GM23338 (cell line): Measurements from ENCODE around the gene NOC2L. TPM values are rescaled to one million over a fixed set of nuclear protein-coding genes. Genes with fewer than 3 reads are reported as not detected.

ENCODE experiments used
- ATAC-seq: fragments of 200-7000 bp; cut with Tn5 transposase; 3 replicates; pipeline ENCODE4 v1.9.1; 2020
- DNase-seq: peaks from one replicate; pipeline ENCODE4 v3.0.0-alpha.2; 2015; ENCODE audit warnings: low spot score
- H2AFZ ChIP-seq: fragments of 200-600 bp; sonication (generic); 2 replicates; pipeline ENCODE4 v1.8.0; 2016; ENCODE audit warnings: antibody characterized with exemption, mild to moderate bottlenecking, moderate library complexity
- H3F3A ChIP-seq: fragments of 200-600 bp; sonication (generic); replicated peaks from 2 replicates; pipeline ENCODE4 v1.8.0; 2017; ENCODE audit warnings: antibody characterized with exemption, mixed run types, low read depth
- H3K27ac ChIP-seq: fragments of 200-600 bp; sonication (generic); 2 replicates; pipeline ENCODE4 v1.6.1; 2016; ENCODE audit warnings: low read depth
- H3K27me3 ChIP-seq: fragments of 200-600 bp; sonication (generic); 2 replicates; pipeline ENCODE4 v1.8.0; 2016; ENCODE audit warnings: mild to moderate bottlenecking, mixed run types, moderate library complexity; ENCODE audit not compliant: insufficient read depth
- H3K36me3 ChIP-seq: fragments of 200-600 bp; sonication (generic); 2 replicates; pipeline ENCODE4 v1.8.0; 2016; ENCODE audit warnings: mild to moderate bottlenecking; ENCODE audit not compliant: insufficient read depth
- H3K4me1 ChIP-seq: fragments of 200-600 bp; sonication (generic); 2 replicates; pipeline ENCODE4 v1.8.0; 2016; ENCODE audit warnings: mild to moderate bottlenecking, moderate library complexity; ENCODE audit not compliant: insufficient read depth
- H3K4me2 ChIP-seq: fragments of 200-600 bp; sonication (generic); 2 replicates; pipeline ENCODE4 v1.7.1; 2017; ENCODE audit warnings: mixed run types
- H3K4me3 ChIP-seq: fragments of 200-600 bp; sonication (generic); 2 replicates; pipeline ENCODE4 v1.6.1; 2016; ENCODE audit warnings: mixed run types
- H3K79me2 ChIP-seq: fragments of 200-600 bp; sonication (generic); replicated peaks from 2 replicates; pipeline ENCODE4 v1.8.0; 2017; ENCODE audit warnings: mild to moderate bottlenecking; ENCODE audit not compliant: insufficient read depth
- H3K9me2 ChIP-seq: fragments of 200-600 bp; sonication (generic); 2 replicates; pipeline ENCODE4 v1.8.0; 2017; ENCODE audit not compliant: insufficient read depth
- H4K20me1 ChIP-seq: fragments of 200-600 bp; sonication (generic); replicated peaks from 2 replicates; pipeline ENCODE4 v1.8.0; 2017; ENCODE audit warnings: mild to moderate bottlenecking; ENCODE audit not compliant: insufficient read depth
- H3K27ac Mint-ChIP-seq: 2 replicates; pipeline ENCODE4 v1.8.0; 2020; ENCODE audit warnings: inconsistent platforms, mild to moderate bottlenecking, moderate library complexity, mixed read lengths
- H3K27me3 Mint-ChIP-seq: 3 replicates; pipeline ENCODE4 v1.8.0; 2022; ENCODE audit warnings: low read depth, mild to moderate bottlenecking, moderate library complexity, mixed read lengths, inconsistent platforms; ENCODE audit not compliant: insufficient read depth, poor library complexity
- H3K36me3 Mint-ChIP-seq: 3 replicates; pipeline ENCODE4 v1.8.0; 2021; ENCODE audit warnings: low read depth, mild to moderate bottlenecking, inconsistent platforms, moderate library complexity, mixed read lengths
- H3K4me1 Mint-ChIP-seq: 3 replicates; pipeline ENCODE4 v1.8.0; 2020; ENCODE audit warnings: mild to moderate bottlenecking, inconsistent platforms, mixed read lengths
- H3K4me3 Mint-ChIP-seq: 3 replicates; pipeline ENCODE4 v1.8.0; 2021; ENCODE audit warnings: moderate library complexity, mild to moderate bottlenecking, inconsistent platforms, mixed read lengths
- H3K9me3 Mint-ChIP-seq: 3 replicates; pipeline ENCODE4 v1.8.0; 2020; ENCODE audit warnings: moderate library complexity, mild to moderate bottlenecking, inconsistent platforms, mixed read lengths
- CREB1 ChIP-seq: fragments of 250-450 bp; sonication (Bioruptor Pico); IDR thresholded peaks from 2 replicates; pipeline ENCODE4 v1.5.0; 2020; ENCODE audit warnings: low read depth, mild to moderate bottlenecking, moderate library complexity
- EZH2 ChIP-seq: fragments of 200-600 bp; sonication (generic); IDR thresholded peaks from one replicate; pipeline ENCODE4 v1.8.0; 2017; ENCODE audit warnings: antibody characterized with exemption, mild to moderate bottlenecking, low read depth; ENCODE audit not compliant: unreplicated experiment
- EZH2phosphoT487 ChIP-seq: fragments of 200-600 bp; sonication (generic); IDR thresholded peaks from one replicate; pipeline ENCODE4 v1.8.1; 2018; ENCODE audit warnings: antibody characterized with exemption; ENCODE audit not compliant: unreplicated experiment
- JUNB ChIP-seq: IDR thresholded peaks from one replicate; pipeline ENCODE4 v1.6.1; 2016; ENCODE audit warnings: antibody characterized with exemption; ENCODE audit not compliant: unreplicated experiment
- NANOG ChIP-seq: IDR thresholded peaks from 2 replicates; pipeline ENCODE4 v1.6.1; 2016; ENCODE audit warnings: antibody characterized with exemption, borderline replicate concordance
- POLR2AphosphoS5 ChIP-seq: IDR thresholded peaks from 2 replicates; pipeline ENCODE4 v1.6.1; 2016; ENCODE audit warnings: antibody characterized with exemption, low read depth
- STAT1 ChIP-seq: IDR thresholded peaks from one replicate; pipeline ENCODE4 v1.6.1; 2016; ENCODE audit warnings: antibody characterized with exemption; ENCODE audit not compliant: unreplicated experiment
- ZNF114 ChIP-seq: fragments of 250-450 bp; sonication (Bioruptor Pico); IDR thresholded peaks from 2 replicates; pipeline ENCODE4 v1.5.0; 2020; ENCODE audit warnings: mild to moderate bottlenecking, moderate library complexity
- ZNF331 ChIP-seq: fragments of 250-450 bp; sonication (Bioruptor Pico); IDR thresholded peaks from 2 replicates; pipeline ENCODE4 v1.5.0; 2020; ENCODE audit warnings: low read depth, mild to moderate bottlenecking, moderate library complexity
- polyA plus RNA-seq: library from polyadenylated mRNA; unstranded; fragments of >200 nt; fragmentation: Nextera tagmentation; extraction: Ambion mirVana; gene quantifications from 2 replicates; pipeline ENCODE4 v1.2.1, GENCODE V29; 2016
- total RNA-seq: library from RNA; depleted of rRNA; stranded (reverse); fragments of >200 nt; shearing (Covaris generic); gene quantifications from 2 replicates; pipeline ENCODE4 v1.2.3, GENCODE V29; 2014
- TF ChIP-seq, protein P1 (sequence below): fragments of 250-450 bp; sonication (Bioruptor Pico); IDR thresholded peaks from 2 replicates; pipeline ENCODE4 v1.5.0; 2020; ENCODE audit warnings: mild to moderate bottlenecking, moderate library complexity
- TF ChIP-seq, protein P2 (sequence below), 2 experiments: fragments of 200-600 bp in 1 of 2; sonication (generic) in 1 of 2; conservative IDR thresholded peaks; 2 replicates each; pipeline versions ENCODE4 v1.5.1 to v1.6.1; 2016 to 2017; ENCODE audit warnings: antibody characterized with exemption in 2 of 2, low read depth in 2 of 2, mild to moderate bottlenecking in 2 of 2, moderate library complexity in 1 of 2
- TF ChIP-seq, protein P3 (sequence below): IDR thresholded peaks from 2 replicates; pipeline ENCODE4 v1.6.1; 2016; ENCODE audit warnings: antibody characterized with exemption
- TF ChIP-seq, protein P4 (sequence below): IDR thresholded peaks from one replicate; pipeline ENCODE4 v1.6.1; 2018; ENCODE audit warnings: antibody characterized with exemption; ENCODE audit not compliant: unreplicated experiment

NOC2L gene
- total and polyA plus RNA-seq, 2 experiments from 2014 or later = 79.3 to 125 TPM

DNA sequence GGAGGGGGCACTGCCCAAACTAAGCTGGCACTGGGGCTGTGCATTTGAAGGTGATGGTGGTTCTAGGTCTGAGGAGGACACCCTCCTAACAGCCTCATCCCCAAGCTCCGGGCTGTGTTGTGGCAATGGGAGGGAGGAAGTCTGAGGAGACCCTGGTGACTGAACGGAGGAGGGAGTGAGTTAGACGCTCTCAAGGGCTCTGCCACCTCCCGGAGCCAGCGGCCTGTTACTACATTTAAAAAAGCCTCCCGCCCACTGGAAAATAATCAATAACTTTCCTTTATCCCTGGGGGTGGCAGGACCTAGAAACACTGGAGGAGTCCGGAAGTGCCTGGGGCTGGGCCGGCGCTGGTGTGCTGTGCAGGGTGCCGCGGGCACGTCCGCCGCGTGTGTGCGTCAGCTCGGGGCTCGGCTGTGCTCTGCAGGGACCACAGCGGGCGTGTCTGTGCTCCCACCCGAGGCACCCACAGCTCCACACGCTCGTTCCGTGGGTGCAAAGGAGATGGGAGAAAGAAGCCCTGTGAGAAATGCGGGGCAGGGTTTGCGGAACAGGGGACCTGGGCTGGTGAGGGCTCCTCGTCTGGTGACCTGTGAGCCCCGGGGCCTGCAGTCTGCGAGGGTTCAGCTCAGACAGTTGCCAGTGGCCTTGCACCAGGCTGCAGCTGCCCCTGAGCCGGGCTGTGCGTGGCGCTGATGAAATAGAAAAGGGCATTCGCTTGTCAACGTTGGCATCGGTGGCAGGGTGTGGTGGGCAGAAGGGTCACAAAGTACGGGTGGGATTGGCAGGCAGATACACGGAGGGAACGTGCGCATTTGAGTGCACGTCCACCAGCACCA, 30.0 kb downstream of the NOC2L start:
- DNase-seq (no peak), ATAC-seq (0 out of 3 replicates have a peak, but pooled peaks have one; percentile 2)
- Mint-ChIP-seq H3K27me3 (peaks cover 78% of the 10 kb centered on the region), H3K4me1 (peaks cover 12% of the 10 kb centered on the region), H3K27ac (no peak overlapping the region), H3K4me3 (no peak overlapping the region), H3K9me3 (no peaks in the 10 kb centered on the region), H3K36me3 (no peaks in the 10 kb centered on the region)
- H3K36me3 ChIP-seq = no peaks in the 10 kb centered on the region
- H3K9me2 ChIP-seq = no peaks in the 10 kb centered on the region
- H3F3A ChIP-seq = no peaks in the 10 kb centered on the region
- H3K4me3 ChIP-seq = no peak overlapping the region
- H3K79me2 ChIP-seq = no peaks in the 10 kb centered on the region
- no peak overlapping the region for H2AFZ ChIP-seq
- H4K20me1 ChIP-seq = no peaks in the 10 kb centered on the region; the same call in 1 of the 2 replicates
- no peak overlapping the region for H3K27ac ChIP-seq
- 0 out of 2 replicates have a peak, but pooled peaks cover 3% of the 10 kb centered on the region for H3K4me1 ChIP-seq
- no peak for TF ChIP-seq ZNF114 (CRISPR knock-in tag)
- TF ChIP-seq STAT1 = no peak
- TF ChIP-seq EZH2 = no peak
- TF ChIP-seq, protein P1, sequence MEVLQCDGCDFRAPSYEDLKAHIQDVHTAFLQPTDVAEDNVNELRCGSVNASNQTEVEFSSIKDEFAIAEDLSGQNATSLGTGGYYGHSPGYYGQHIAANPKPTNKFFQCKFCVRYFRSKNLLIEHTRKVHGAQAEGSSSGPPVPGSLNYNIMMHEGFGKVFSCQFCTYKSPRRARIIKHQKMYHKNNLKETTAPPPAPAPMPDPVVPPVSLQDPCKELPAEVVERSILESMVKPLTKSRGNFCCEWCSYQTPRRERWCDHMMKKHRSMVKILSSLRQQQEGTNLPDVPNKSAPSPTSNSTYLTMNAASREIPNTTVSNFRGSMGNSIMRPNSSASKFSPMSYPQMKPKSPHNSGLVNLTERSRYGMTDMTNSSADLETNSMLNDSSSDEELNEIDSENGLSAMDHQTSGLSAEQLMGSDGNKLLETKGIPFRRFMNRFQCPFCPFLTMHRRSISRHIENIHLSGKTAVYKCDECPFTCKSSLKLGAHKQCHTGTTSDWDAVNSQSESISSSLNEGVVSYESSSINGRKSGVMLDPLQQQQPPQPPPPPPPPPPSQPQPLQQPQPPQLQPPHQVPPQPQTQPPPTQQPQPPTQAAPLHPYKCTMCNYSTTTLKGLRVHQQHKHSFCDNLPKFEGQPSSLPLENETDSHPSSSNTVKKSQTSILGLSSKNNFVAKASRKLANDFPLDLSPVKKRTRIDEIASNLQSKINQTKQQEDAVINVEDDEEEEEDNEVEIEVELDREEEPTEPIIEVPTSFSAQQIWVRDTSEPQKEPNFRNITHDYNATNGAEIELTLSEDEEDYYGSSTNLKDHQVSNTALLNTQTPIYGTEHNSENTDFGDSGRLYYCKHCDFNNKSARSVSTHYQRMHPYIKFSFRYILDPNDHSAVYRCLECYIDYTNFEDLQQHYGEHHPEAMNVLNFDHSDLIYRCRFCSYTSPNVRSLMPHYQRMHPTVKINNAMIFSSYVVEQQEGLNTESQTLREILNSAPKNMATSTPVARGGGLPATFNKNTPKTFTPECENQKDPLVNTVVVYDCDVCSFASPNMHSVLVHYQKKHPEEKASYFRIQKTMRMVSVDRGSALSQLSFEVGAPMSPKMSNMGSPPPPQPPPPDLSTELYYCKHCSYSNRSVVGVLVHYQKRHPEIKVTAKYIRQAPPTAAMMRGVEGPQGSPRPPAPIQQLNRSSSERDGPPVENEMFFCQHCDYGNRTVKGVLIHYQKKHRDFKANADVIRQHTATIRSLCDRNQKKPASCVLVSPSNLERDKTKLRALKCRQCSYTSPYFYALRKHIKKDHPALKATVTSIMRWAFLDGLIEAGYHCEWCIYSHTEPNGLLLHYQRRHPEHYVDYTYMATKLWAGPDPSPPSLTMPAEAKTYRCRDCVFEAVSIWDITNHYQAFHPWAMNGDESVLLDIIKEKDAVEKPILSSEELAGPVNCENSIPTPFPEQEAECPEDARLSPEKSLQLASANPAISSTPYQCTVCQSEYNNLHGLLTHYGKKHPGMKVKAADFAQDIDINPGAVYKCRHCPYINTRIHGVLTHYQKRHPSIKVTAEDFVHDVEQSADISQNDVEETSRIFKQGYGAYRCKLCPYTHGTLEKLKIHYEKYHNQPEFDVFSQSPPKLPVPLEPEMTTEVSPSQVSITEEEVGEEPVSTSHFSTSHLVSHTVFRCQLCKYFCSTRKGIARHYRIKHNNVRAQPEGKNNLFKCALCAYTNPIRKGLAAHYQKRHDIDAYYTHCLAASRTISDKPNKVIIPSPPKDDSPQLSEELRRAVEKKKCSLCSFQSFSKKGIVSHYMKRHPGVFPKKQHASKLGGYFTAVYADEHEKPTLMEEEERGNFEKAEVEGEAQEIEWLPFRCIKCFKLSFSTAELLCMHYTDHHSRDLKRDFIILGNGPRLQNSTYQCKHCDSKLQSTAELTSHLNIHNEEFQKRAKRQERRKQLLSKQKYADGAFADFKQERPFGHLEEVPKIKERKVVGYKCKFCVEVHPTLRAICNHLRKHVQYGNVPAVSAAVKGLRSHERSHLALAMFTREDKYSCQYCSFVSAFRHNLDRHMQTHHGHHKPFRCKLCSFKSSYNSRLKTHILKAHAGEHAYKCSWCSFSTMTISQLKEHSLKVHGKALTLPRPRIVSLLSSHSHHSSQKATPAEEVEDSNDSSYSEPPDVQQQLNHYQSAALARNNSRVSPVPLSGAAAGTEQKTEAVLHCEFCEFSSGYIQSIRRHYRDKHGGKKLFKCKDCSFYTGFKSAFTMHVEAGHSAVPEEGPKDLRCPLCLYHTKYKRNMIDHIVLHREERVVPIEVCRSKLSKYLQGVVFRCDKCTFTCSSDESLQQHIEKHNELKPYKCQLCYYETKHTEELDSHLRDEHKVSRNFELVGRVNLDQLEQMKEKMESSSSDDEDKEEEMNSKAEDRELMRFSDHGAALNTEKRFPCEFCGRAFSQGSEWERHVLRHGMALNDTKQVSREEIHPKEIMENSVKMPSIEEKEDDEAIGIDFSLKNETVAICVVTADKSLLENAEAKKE (CRISPR knock-in tag) = no peak
- TF ChIP-seq, protein P2, sequence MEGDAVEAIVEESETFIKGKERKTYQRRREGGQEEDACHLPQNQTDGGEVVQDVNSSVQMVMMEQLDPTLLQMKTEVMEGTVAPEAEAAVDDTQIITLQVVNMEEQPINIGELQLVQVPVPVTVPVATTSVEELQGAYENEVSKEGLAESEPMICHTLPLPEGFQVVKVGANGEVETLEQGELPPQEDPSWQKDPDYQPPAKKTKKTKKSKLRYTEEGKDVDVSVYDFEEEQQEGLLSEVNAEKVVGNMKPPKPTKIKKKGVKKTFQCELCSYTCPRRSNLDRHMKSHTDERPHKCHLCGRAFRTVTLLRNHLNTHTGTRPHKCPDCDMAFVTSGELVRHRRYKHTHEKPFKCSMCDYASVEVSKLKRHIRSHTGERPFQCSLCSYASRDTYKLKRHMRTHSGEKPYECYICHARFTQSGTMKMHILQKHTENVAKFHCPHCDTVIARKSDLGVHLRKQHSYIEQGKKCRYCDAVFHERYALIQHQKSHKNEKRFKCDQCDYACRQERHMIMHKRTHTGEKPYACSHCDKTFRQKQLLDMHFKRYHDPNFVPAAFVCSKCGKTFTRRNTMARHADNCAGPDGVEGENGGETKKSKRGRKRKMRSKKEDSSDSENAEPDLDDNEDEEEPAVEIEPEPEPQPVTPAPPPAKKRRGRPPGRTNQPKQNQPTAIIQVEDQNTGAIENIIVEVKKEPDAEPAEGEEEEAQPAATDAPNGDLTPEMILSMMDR (conservative IDR thresholded peaks at IDR 0.05; ENCODE audit: low read depth in 2 of 2) = no peak; a peak in 1 of 4 replicates
- TF ChIP-seq, protein P3, sequence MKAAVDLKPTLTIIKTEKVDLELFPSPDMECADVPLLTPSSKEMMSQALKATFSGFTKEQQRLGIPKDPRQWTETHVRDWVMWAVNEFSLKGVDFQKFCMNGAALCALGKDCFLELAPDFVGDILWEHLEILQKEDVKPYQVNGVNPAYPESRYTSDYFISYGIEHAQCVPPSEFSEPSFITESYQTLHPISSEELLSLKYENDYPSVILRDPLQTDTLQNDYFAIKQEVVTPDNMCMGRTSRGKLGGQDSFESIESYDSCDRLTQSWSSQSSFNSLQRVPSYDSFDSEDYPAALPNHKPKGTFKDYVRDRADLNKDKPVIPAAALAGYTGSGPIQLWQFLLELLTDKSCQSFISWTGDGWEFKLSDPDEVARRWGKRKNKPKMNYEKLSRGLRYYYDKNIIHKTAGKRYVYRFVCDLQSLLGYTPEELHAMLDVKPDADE = no peak
- no peak for TF ChIP-seq EZH2phosphoT487
- TF ChIP-seq, protein P4, sequence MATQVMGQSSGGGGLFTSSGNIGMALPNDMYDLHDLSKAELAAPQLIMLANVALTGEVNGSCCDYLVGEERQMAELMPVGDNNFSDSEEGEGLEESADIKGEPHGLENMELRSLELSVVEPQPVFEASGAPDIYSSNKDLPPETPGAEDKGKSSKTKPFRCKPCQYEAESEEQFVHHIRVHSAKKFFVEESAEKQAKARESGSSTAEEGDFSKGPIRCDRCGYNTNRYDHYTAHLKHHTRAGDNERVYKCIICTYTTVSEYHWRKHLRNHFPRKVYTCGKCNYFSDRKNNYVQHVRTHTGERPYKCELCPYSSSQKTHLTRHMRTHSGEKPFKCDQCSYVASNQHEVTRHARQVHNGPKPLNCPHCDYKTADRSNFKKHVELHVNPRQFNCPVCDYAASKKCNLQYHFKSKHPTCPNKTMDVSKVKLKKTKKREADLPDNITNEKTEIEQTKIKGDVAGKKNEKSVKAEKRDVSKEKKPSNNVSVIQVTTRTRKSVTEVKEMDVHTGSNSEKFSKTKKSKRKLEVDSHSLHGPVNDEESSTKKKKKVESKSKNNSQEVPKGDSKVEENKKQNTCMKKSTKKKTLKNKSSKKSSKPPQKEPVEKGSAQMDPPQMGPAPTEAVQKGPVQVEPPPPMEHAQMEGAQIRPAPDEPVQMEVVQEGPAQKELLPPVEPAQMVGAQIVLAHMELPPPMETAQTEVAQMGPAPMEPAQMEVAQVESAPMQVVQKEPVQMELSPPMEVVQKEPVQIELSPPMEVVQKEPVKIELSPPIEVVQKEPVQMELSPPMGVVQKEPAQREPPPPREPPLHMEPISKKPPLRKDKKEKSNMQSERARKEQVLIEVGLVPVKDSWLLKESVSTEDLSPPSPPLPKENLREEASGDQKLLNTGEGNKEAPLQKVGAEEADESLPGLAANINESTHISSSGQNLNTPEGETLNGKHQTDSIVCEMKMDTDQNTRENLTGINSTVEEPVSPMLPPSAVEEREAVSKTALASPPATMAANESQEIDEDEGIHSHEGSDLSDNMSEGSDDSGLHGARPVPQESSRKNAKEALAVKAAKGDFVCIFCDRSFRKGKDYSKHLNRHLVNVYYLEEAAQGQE = no peak
- no peak for TF ChIP-seq JUNB
- TF ChIP-seq NANOG = no peak
- TF ChIP-seq CREB1 (CRISPR knock-in tag) = no peak
- no peak for TF ChIP-seq POLR2AphosphoS5
- TF ChIP-seq ZNF331 (CRISPR knock-in tag) = no peak
- H3K27me3 ChIP-seq = peaks cover 91% of the 10 kb centered on the region
- no peak overlapping the region for H3K4me2 ChIP-seq
